SHP77 treated with DMSO at 0.1 percent for 48 hours (cell line): Measurements from ENCODE around the gene ZNF571.
A peak's percentile ranks its signal among the peaks of the same experiment; 100 is the strongest.

Experiments
- DNase-seq: peaks from one replicate; lab custom pipeline; 2025; lab: John Stamatoyannopoulos, UW

ZNF571 gene

GRCh38 chr19:37594304-37594981, at the start of gene ZNF571, which contains the start of gene ZNF540:
Gene ZNF571 (minus strand): TSS chr19:37594792. CDS start chr19:37586676, 8,116 bp downstream.
Gene ZNF540 (plus strand): TSS chr19:37594876. CDS start chr19:37598448, 3,572 bp downstream.
- DNase-seq = peak; percentile 94

GRCh38 chr19:37635076-37636056, 40.8 kb upstream of the ZNF571 start:
- no peak for DNase-seq

- DNase-seq = peak; percentile 44
These were observed 390 bp upstream of the ZNF571 start for GRCh38 chr19:37594982-37595382.

- no peak for DNase-seq
These were observed 642 bp downstream of the ZNF571 start for GRCh38 chr19:37593996-37594303.

- no peak for DNase-seq
These were observed 11.3 kb downstream of the ZNF571 start for GRCh38 chr19:37583340-37583739.

GRCh38 chr19:37572203-37572602, 22.4 kb downstream of the ZNF571 start:
- no peak for DNase-seq

GRCh38 chr19:37565370-37565669, 29.3 kb downstream of the ZNF571 start:
- no peak for DNase-seq

- no peak for DNase-seq
These were observed 29.8 kb downstream of the ZNF571 start for GRCh38 chr19:37564624-37565369.

GRCh38 chr19:37563518-37563917, 31.1 kb downstream of the ZNF571 start:
- DNase-seq = no peak

- no peak for DNase-seq
These were observed 43.2 kb downstream of the ZNF571 start for GRCh38 chr19:37551129-37551993.

GRCh38 chr19:37537391-37537947, 57.1 kb downstream of the ZNF571 start:
- no peak for DNase-seq

GRCh38 chr19:37519890-37520289, 74.7 kb downstream of the ZNF571 start:
- DNase-seq = no peak
